ENCODE data around the gene LTBP1. TPM values are rescaled to one million over a fixed set of nuclear protein-coding genes. Genes with fewer than 3 reads are reported as not detected.
"Not testable (repeated sequence)": the region's sequence is repeated elsewhere in the genome, so short reads cannot be mapped to it uniquely, and the experiment has no call there.

The LTBP1 gene
- total and polyA plus RNA-seq, 10 of the 15 experiments (the other 5 are each of a cell fraction or from before 2014, with no cell fraction given) = 0.01 to 0.28 (median 0.12) TPM; not detected in 2

GRCh38 chr2:33056170-33056569 is 109.4 kb downstream of the LTBP1 start (continued):
- TF ChIP-seq HCFC1 (IDR thresholded peaks at IDR 0.05; ENCODE audit: low read length) (no peak), MTA3 (IDR thresholded peaks at IDR 0.05; ENCODE audit: borderline replicate concordance, low read length) (no peak), RB1 (IDR thresholded peaks at IDR 0.05; ENCODE audit: borderline replicate concordance) (no peak), SIN3A (IDR thresholded peaks at IDR 0.05; ENCODE audit: low read depth, low read length) (no peak)

GRCh38 chr2:33057307-33058028 is 110.7 kb downstream of the LTBP1 start:
- H3K4me1 ChIP-seq (ENCODE audit: control insufficient read depth, insufficient read depth, low read length); H3K27me3 ChIP-seq (replicated peaks in 1 of 2; ENCODE audit: control insufficient read depth in 2 of 2, insufficient read depth in 2 of 2, low read length in 1 of 2); H3K27ac ChIP-seq (ENCODE audit: control insufficient read depth, insufficient read depth); H3K36me3 ChIP-seq (ENCODE audit: control insufficient read depth in 2 of 2, insufficient read depth in 2 of 2, low read length in 1 of 2); ATAC-seq; in situ Hi-C loops (cut with MboI); H3K4me3 ChIP-seq; H3K4me2 ChIP-seq (ENCODE audit: control insufficient read depth, insufficient read depth); intact Hi-C loops (cut with micrococcal nuclease; ENCODE audit: unreplicated experiment); H4K20me1 ChIP-seq (ENCODE audit: control insufficient read depth, insufficient read depth); RAD21 ChIA-PET (ENCODE audit: unreplicated experiment); CTCF ChIA-PET; DNase-seq (ENCODE audit: low read depth, low spot score); POLR2A ChIA-PET; H3K9me3 ChIP-seq (replicated peaks; ENCODE audit: control insufficient read depth, insufficient read depth, low read length); H3K79me2 ChIP-seq (ENCODE audit: control insufficient read depth, insufficient read depth, low read length); BruUV-seq (replicated peaks); FAIRE-seq; H3K9ac ChIP-seq (ENCODE audit: control insufficient read depth, insufficient read depth, low read length); H2AFZ ChIP-seq (ENCODE audit: control insufficient read depth, low read depth, low read length): not testable (repeated sequence)
- WGBS (ENCODE audit: insufficient coverage, insufficient replicate concordance, low lambda C conversion rate, missing lambda C conversion rate) = 63% methylated on average over 39 of the region's 39 CpGs
- SMC1A ChIA-PET (ENCODE audit: uncharacterized antibody, unreplicated experiment) = interaction anchor here (1.2 kb wide), 1 partner anchor 88 kb away, joined by 3 read pairs; no protein-coding TSS in a partner anchor

- TF ChIP-seq ZNF687 (IDR thresholded peaks at IDR 0.05) = no peak
- TF ChIP-seq SREBF2 (IDR thresholded peaks at IDR 0.05; ENCODE audit: low read length) = no peak
- TF ChIP-seq ESRRA (IDR thresholded peaks at IDR 0.05; ENCODE audit: low read length) = no peak
- TF ChIP-seq IRF4 (IDR thresholded peaks at IDR 0.05; ENCODE audit: low read depth, low read length) = no peak
- TF ChIP-seq CHD4 (IDR thresholded peaks at IDR 0.05) = no peak
- RAD21 ChIA-PET (ENCODE audit: unreplicated experiment) = no interaction called here
- Histone ChIP-seq H3K79me2 (ENCODE audit: control insufficient read depth, insufficient read depth, low read length) (no peaks in the 10 kb centered on the region), H3K9ac (ENCODE audit: control insufficient read depth, insufficient read depth, low read length) (no peak overlapping the region), H4K20me1 (ENCODE audit: control insufficient read depth, insufficient read depth) (no peaks in the 10 kb centered on the region), H3K27ac (ENCODE audit: control insufficient read depth, insufficient read depth) (no peak overlapping the region), H3K4me2 (ENCODE audit: control insufficient read depth, insufficient read depth) (no peak overlapping the region), H3K9me3 (replicated peaks; ENCODE audit: control insufficient read depth, insufficient read depth, low read length) (no peaks in the 10 kb centered on the region), H3K4me3 (no peak overlapping the region), H2AFZ (ENCODE audit: control insufficient read depth, low read depth, low read length) (no peak overlapping the region), H3K36me3 (ENCODE audit: control insufficient read depth in 2 of 2, insufficient read depth in 2 of 2, low read length in 1 of 2) (no peaks in the 10 kb centered on the region), H3K27me3 (replicated peaks in 1 of 2; ENCODE audit: control insufficient read depth in 2 of 2, insufficient read depth in 2 of 2, low read length in 1 of 2) (no peaks in the 10 kb centered on the region; a peak in 1 of 4 replicates), H3K4me1 (ENCODE audit: control insufficient read depth, insufficient read depth, low read length) (no peaks in the 10 kb centered on the region)
- no peak for DNase-seq (ENCODE audit: low read depth, low spot score)
- POLR2A ChIA-PET = no interaction called here
- intact Hi-C loops (cut with micrococcal nuclease; ENCODE audit: unreplicated experiment) (no loop called here), in situ Hi-C loops (cut with MboI) (no loop called here)
- BruUV-seq (replicated peaks) = no TSS peak
- SMC1A ChIA-PET (ENCODE audit: uncharacterized antibody, unreplicated experiment) = no interaction called here
- 15% methylated on average over 8 of the region's 8 CpGs for WGBS (ENCODE audit: insufficient coverage, insufficient replicate concordance, low lambda C conversion rate, missing lambda C conversion rate)
- CTCF ChIA-PET = no interaction called here
- ATAC-seq = no peak
- no peak for FAIRE-seq
Observed at GRCh38 chr2:33058716-33059470, 112.1 kb downstream of the LTBP1 start.

Measured in GM12878 (cell line).